Muscle layer of colon (tissue), 2 donors: ENCODE measurements around the gene ZC3H12D.

Experiments used
- H3K27ac ChIP-seq: one replicate; pipeline ENCODE4 v1.7.0; 2013; ENCODE audit warnings: low read depth, mild to moderate bottlenecking, low read length, moderate library complexity
- H3K27me3 ChIP-seq, 2 donors: one replicate each; pipeline ENCODE4 v1.7.0; 2013; ENCODE audit warnings: low read length in 2 of 2, mild to moderate bottlenecking in 2 of 2; ENCODE audit not compliant: insufficient read depth in 2 of 2, control insufficient read depth in 1 of 2
- H3K36me3 ChIP-seq: one replicate; pipeline ENCODE4 v1.7.0; 2013; ENCODE audit warnings: mild to moderate bottlenecking, low read length; ENCODE audit not compliant: insufficient read depth
- H3K4me1 ChIP-seq: one replicate; pipeline ENCODE4 v1.7.0; 2013; ENCODE audit warnings: mild to moderate bottlenecking, low read length; ENCODE audit not compliant: insufficient read depth
- H3K4me3 ChIP-seq, 2 donors: one replicate each; pipeline ENCODE4 v1.7.0; 2013; ENCODE audit warnings: low read length in 2 of 2, low read depth in 1 of 2, mild to moderate bottlenecking in 1 of 2, moderate library complexity in 1 of 2
- H3K9ac ChIP-seq: one replicate; pipeline ENCODE4 v1.7.0; 2013; ENCODE audit warnings: low read length
- H3K9me3 ChIP-seq: one replicate; pipeline ENCODE4 v1.7.0; 2013; ENCODE audit warnings: mild to moderate bottlenecking, low read length
- donor health status: abdominal sarcoma.
- donor health status: Adenocarcinoma of cecum.

Gene ZC3H12D

DNA sequence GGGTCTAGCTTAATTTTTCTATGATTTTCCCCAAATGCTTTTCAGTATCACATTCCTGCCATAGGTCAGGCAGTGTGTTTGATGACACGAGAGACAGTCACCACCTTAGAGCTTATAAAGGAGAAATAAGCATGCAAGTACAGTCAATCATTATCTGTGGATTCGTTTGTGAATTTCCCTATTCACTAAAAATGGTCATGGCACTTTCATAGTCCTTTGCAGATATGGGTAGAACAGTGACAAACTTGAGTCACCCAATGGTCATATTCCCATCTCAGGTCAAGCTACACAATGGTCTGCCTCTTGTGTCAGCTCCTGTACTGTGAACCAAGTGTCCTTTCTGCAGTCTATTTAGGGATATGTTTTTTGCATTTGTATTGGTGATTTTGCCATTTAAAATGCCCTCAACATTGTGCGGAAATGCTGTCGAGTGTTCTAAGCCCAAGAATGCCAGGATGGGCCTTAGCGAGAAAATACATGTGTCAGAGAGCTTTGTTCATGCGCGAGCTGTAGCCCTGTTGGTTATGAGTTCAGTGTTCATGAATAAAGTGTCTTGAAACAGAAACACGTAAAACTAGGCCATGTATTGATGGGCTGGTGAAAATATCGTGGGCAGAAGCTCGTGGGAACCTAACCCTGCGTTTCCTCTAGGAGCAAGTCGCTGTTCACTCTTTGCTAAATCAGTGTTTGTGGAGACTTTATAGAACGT, 65.0 kb downstream of the ZC3H12D start:
- no peak overlapping the region for H3K9ac ChIP-seq
- H3K4me3 ChIP-seq: no peak overlapping the region
- H3K9me3 ChIP-seq: no peaks in the 10 kb centered on the region
- no peak overlapping the region for H3K27ac ChIP-seq
- H3K36me3 ChIP-seq: no peaks in the 10 kb centered on the region
- H3K4me1 ChIP-seq: peaks cover 12% of the 10 kb centered on the region
- no peaks in the 10 kb centered on the region for H3K27me3 ChIP-seq

DNA sequence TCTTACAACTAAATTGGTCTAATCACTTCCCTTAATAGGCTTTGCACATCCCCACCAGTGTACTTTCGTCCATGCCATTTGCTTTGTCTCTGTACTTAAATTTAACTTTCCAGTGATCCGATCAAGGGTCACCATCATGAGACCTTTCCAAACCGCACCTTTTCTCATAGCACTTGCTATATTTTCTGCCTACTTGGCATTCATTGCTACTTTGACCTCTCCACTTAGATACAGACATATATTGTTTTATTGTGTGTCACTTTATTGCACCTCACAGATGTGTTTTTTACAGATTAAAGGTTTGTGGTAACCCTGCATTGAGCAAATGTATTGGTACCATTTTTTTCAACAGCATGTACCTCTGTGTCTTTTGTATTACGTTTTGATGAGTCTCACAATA, 70.0 kb downstream of the ZC3H12D start:
- H3K27me3 ChIP-seq: no peaks in the 10 kb centered on the region
- no peaks in the 10 kb centered on the region for H3K9me3 ChIP-seq
- H3K36me3 ChIP-seq: peaks cover 14% of the 10 kb centered on the region
- H3K4me3 ChIP-seq: no peak overlapping the region
- H3K9ac ChIP-seq: no peak overlapping the region
- H3K27ac ChIP-seq: no peak overlapping the region
- no peaks in the 10 kb centered on the region for H3K4me1 ChIP-seq

DNA sequence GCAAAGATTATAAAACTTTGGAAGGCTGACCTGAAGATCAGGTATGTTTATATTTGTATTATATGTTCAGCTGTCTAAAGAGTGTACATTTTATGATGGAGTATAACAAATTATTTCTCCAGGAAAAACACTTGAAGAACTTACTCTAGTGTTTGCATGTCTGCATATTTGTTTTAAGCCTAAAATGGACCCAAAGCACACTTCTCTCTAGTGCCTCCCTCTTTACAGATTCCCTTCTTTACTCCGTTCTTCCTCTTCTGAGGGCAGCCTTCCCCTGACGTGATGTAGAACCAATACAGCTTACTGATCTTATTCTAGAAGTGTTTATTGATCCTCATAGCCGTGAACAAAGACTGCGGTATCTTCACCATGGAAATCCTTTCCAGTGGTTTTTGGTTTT, 70.8 kb downstream of the ZC3H12D start:
- H3K4me3 ChIP-seq: no peak overlapping the region
- H3K36me3 ChIP-seq: peaks cover 22% of the 10 kb centered on the region
- no peaks in the 10 kb centered on the region for H3K27me3 ChIP-seq
- H3K27ac ChIP-seq: no peak overlapping the region
- no peaks in the 10 kb centered on the region for H3K9me3 ChIP-seq
- no peak overlapping the region for H3K9ac ChIP-seq
- H3K4me1 ChIP-seq: no peaks in the 10 kb centered on the region

DNA sequence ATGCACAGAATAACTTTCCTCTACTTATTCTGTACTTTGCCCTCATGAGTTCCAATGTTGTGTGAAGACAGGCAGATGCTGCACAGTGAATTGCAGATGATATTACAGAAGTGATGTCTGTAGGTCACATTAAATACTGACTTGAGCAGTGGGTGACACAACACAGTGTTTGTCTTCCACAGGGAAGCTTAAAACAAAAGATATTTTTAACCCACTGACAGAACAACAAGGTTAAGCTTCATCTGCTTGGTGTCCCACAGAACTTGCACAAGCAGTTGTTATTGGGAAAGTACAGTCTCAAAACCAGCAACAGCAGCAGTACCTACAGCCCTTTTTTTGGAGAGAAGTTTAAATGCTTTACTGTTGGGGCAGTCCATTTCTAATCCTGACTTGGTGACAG, 74.3 kb downstream of the ZC3H12D start:
- Histone ChIP-seq H3K4me1 (no peaks in the 10 kb centered on the region), H3K27ac (no peak overlapping the region), H3K4me3 (no peak overlapping the region), H3K9me3 (no peaks in the 10 kb centered on the region), H3K27me3 (no peaks in the 10 kb centered on the region), H3K9ac (no peak overlapping the region), H3K36me3 (peaks cover 34% of the 10 kb centered on the region)

DNA sequence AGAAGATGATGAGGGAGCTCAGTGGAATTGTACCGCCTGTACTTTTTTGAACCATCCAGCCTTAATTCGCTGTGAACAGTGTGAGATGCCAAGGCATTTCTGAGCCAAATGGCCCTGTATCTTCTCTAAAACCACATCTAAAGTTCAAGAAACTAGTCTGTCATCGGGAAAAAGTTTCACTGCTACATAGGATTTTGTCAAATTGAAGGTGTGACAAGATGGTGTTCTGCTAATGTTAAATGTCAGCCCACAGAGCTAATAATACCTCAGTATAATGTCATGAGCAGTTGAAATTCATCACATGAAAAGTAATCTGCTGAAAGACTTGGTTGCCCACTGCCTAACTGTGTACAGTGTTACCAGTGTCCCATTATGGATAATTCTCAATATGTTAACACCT, 75.2 kb downstream of the ZC3H12D start:
- Histone ChIP-seq H3K27ac (no peak overlapping the region), H3K9ac (no peak overlapping the region), H3K4me1 (no peaks in the 10 kb centered on the region), H3K27me3 (no peaks in the 10 kb centered on the region), H3K9me3 (no peaks in the 10 kb centered on the region), H3K36me3 (peaks cover 34% of the 10 kb centered on the region), H3K4me3 (no peak overlapping the region)

DNA sequence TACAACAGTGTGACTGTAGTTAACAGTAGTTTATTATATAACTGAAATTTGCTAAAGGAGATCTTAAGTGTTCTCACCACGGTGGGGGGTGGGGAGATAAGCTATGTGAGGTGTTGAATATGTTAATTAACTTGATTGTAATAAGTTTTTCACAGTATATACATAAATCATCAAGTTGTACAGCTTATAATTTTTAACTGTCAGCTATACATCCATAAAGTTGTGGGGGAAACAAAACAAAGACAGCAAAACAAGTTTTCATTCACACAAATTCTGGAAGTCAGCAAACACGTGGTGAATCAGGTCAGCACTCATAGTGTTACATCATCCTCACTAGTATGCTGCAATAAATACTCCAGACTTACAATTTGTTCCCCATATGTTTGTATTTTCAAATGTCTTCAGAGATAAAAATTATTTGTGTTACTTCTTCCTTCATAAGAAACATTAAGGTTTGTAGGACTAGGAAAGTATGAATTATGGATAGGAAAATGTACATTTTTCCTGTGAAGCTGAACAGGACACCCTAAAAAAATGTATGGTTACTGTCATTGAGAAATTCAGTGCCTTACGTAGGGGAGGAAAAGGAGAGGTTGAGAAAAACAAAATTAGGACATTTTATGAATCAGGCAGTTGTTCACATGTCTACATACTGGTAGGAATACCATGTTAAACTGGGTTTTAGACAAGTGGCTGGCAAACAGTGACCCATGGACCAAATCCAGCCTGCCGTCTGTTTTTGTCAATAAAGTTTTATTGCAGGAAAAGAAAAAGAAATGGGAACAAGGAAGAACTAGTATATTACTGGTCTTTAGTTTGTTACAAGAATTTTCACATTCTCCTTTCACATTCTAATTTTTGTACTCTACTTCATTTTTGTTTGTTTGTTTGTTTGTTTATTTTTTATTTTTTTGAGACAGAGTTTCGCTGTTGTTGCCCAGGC, 78.7 kb downstream of the ZC3H12D start:
- H3K27ac ChIP-seq: no peak overlapping the region
- no peak overlapping the region for H3K9ac ChIP-seq
- peaks cover 37% of the 10 kb centered on the region for H3K36me3 ChIP-seq
- no peak overlapping the region for H3K4me3 ChIP-seq
- no peaks in the 10 kb centered on the region for H3K27me3 ChIP-seq
- no peaks in the 10 kb centered on the region for H3K9me3 ChIP-seq
- no peaks in the 10 kb centered on the region for H3K4me1 ChIP-seq

DNA sequence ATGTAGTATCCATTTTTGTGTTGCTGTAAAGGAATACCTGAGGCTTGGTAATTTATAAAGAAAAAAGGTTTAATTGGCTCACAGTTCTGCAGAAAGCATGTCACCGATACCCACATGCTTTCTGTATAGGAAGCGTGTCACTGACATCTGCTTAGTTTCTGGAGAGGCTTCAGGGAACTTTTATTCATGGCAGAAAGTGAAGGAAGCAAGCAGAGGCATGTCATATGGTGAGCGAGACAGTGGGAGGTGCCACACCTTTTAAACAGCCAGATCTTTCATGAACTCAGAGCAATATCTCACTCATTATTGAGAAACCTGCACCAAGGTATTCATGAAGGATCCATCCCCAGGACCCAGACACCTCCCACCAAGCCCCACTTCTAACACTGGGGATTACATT, 81.3 kb downstream of the ZC3H12D start:
- Histone ChIP-seq H3K9ac (no peak overlapping the region), H3K36me3 (peaks cover 28% of the 10 kb centered on the region), H3K27me3 (no peaks in the 10 kb centered on the region), H3K27ac (no peak overlapping the region), H3K4me1 (no peaks in the 10 kb centered on the region), H3K4me3 (no peak overlapping the region), H3K9me3 (no peaks in the 10 kb centered on the region)

DNA sequence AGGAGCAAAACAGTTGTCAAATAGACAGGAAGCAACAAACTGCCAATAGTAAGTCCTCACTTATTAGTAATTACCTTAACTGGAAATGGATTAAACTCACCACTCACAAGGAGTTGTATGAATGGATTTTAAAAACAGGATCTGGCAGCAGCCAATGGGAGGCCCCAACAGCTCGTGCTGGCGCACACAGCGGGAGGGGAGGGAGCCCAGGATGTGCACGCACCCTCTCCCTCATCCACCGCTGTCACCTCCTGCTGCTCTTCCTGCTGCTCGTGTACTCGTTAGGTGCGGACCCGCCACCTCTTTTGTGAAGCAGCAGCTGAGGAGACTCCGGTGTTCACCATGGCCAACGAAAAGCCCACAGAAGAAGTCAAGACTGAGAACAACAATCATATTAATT, 84.8 kb downstream of the ZC3H12D start, which contains the start of gene SUMO4:
Gene SUMO4 (plus strand): TSS at position 213 of the 400 bp plus-strand sequence. CDS start 130 bp downstream, at position 343.
- Histone ChIP-seq H3K27ac (no peak within 1 kb of the TSS), H3K9ac (no peak within 1 kb of the TSS), H3K9me3 (no peaks in the 10 kb centered on the region), H3K4me1 (no peaks in the 10 kb centered on the region), H3K27me3 (no peaks in the 10 kb centered on the region), H3K36me3 (peaks cover 23% of the 10 kb centered on the region), H3K4me3 (no peak within 1 kb of the TSS)

DNA sequence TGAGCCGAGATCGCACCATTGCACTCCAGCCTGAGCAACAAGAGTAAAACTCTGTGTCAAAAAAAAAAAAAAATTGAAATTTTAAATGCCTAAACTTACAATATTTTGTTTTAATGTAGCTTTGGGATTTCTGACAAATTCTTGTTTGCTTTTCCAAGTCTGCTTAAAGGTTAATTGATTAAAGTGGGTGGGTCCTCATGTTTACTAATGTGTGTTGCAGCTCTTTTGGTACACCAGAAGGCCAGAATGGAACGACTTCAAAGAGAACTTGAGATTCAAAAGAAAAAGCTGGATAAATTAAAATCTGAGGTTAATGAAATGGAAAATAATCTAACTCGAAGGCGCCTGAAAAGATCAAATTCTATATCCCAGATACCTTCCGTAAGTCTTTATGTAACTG, 87.4 kb downstream of the ZC3H12D start:
- Histone ChIP-seq H3K27me3 (no peaks in the 10 kb centered on the region), H3K27ac (no peak overlapping the region), H3K9ac (no peak overlapping the region), H3K36me3 (peaks cover 19% of the 10 kb centered on the region), H3K4me3 (no peak overlapping the region), H3K9me3 (no peaks in the 10 kb centered on the region), H3K4me1 (no peaks in the 10 kb centered on the region)
